Testis (tissue), 2 donors: ENCODE measurements around the gene ABHD11.

ENCODE experiments used
- CTCF ChIP-seq, 3 experiments: fragments of 450-650 bp in 2 of 3; fragments of 200-600 bp in 1 of 3; sonication (generic) in 1 of 3; IDR thresholded peaks; one replicate each; pipeline ENCODE4 v1.5.1; 2016 to 2019; ENCODE audit warnings: antibody characterized with exemption in 3 of 3, mild to moderate bottlenecking in 2 of 3, moderate library complexity in 1 of 3
- POLR2A ChIP-seq: fragments of 450-650 bp; IDR thresholded peaks from one replicate; pipeline ENCODE4 v1.6.1; 2017; ENCODE audit warnings: antibody characterized with exemption, mild to moderate bottlenecking, moderate library complexity

GRCh38 chr7:73768641-73769480, 30.3 kb upstream of the ABHD11 start:
- TF ChIP-seq CTCF (IDR thresholded peaks at IDR 0.05) = no peak
- TF ChIP-seq POLR2A = no peak
